GM12878 (cell line): ENCODE data around the gene PRKCE. TPM values are rescaled to one million over a fixed set of nuclear protein-coding genes. Genes with fewer than 3 reads are reported as not detected.

ENCODE experiments used
- ATAC-seq: fragments of 200-7000 bp; cut with Tn5 transposase; 3 replicates; pipeline ENCODE4 v1.9.1; 2020; ENCODE audit warnings: mild to moderate bottlenecking, moderate library complexity
- BruUV-seq: library from RNA; stranded (reverse); fragments of 400-500 nt; replicated peaks from 2 replicates; lab custom pipeline; 2021; lab: Mats Ljungman, UMichigan
- CTCF ChIA-PET: fragments of 300-600 bp; sonication (Branson Sonifier 250); formaldehyde crosslinking; extraction: SDS; loops from one replicate; lab custom pipeline; 2021; ENCODE audit warnings: inconsistent platforms; lab: Yijun Ruan, JAX
- POLR2A ChIA-PET: fragments of 350-600 bp; formaldehyde crosslinking; extraction: SDS; loops from one replicate; lab custom pipeline; 2021; ENCODE audit warnings: inconsistent platforms; lab: Charles Lee
- RAD21 ChIA-PET: fragments of 300-600 bp; sonication (Branson Sonifier 250); formaldehyde crosslinking; loops from one replicate; lab custom pipeline; 2023; ENCODE audit warnings: antibody characterized with exemption; ENCODE audit not compliant: unreplicated experiment; lab: Charles Lee
- SMC1A ChIA-PET: fragments of 300-600 bp; sonication (Branson Sonifier 250); formaldehyde crosslinking; loops from one replicate; lab custom pipeline; 2023; ENCODE audit not compliant: unreplicated experiment, uncharacterized antibody; lab: Charles Lee
- DNase-seq: peaks from one replicate; pipeline ENCODE4 v3.0.0-alpha.2; 2011; ENCODE audit warnings: low read depth, low spot score
- FAIRE-seq: peaks from 3 replicates; lab custom pipeline; 2011; peaks lifted over from hg19 to GRCh38; lab: Jason Lieb, UNC
- H2AFZ ChIP-seq: 2 replicates; pipeline ENCODE4 v1.6.0; 2011; ENCODE audit warnings: low read depth, low read length, control low read depth; ENCODE audit not compliant: control insufficient read depth
- H3K27ac ChIP-seq: 2 replicates; pipeline ENCODE4 v1.5.1; 2011; ENCODE audit warnings: control low read depth; ENCODE audit not compliant: control insufficient read depth, insufficient read depth
- H3K27me3 ChIP-seq, 2 experiments: replicated peaks in 1 of 2; 2 replicates each; pipeline versions ENCODE4 v1.6.0 to v1.6.1; 2011; ENCODE audit warnings: low read length in 1 of 2; ENCODE audit not compliant: control insufficient read depth in 2 of 2, insufficient read depth in 2 of 2
- H3K36me3 ChIP-seq, 2 experiments: 2 replicates each; pipeline ENCODE4 v1.5.1; 2011; ENCODE audit warnings: low read length in 1 of 2; ENCODE audit not compliant: control insufficient read depth in 2 of 2, insufficient read depth in 2 of 2
- H3K4me1 ChIP-seq: 2 replicates; pipeline ENCODE4 v1.6.1; 2011; ENCODE audit warnings: mild to moderate bottlenecking, low read length, moderate library complexity, mixed read lengths; ENCODE audit not compliant: control insufficient read depth, insufficient read depth
- H3K4me2 ChIP-seq: 2 replicates; pipeline ENCODE4 v1.6.0; 2011; ENCODE audit warnings: control low read depth; ENCODE audit not compliant: control insufficient read depth, insufficient read depth
- H3K4me3 ChIP-seq: fragments of 200-600 bp; sonication (generic); 2 replicates; pipeline ENCODE4 v1.5.1; 2016
- H3K79me2 ChIP-seq: 2 replicates; pipeline ENCODE4 v1.6.0; 2011; ENCODE audit warnings: low read length; ENCODE audit not compliant: control insufficient read depth, insufficient read depth
- H3K9ac ChIP-seq: 2 replicates; pipeline ENCODE4 v1.8.0; 2011; ENCODE audit warnings: low read length, control low read depth, mixed read lengths; ENCODE audit not compliant: control insufficient read depth, insufficient read depth
- H3K9me3 ChIP-seq: replicated peaks from 3 replicates; pipeline ENCODE4 v1.5.1; 2011; ENCODE audit warnings: mild to moderate bottlenecking, low read length; ENCODE audit not compliant: control insufficient read depth, insufficient read depth
- H4K20me1 ChIP-seq: 2 replicates; pipeline ENCODE4 v1.6.0; 2011; ENCODE audit not compliant: control insufficient read depth, insufficient read depth
- ASH2L ChIP-seq: fragments of 300-600, 200-600 bp; sonication (generic); IDR thresholded peaks from 2 replicates; pipeline ENCODE4 v1.6.1; 2017; ENCODE audit warnings: low read depth, mild to moderate bottlenecking, borderline replicate concordance
- CHD2 ChIP-seq: IDR thresholded peaks from 2 replicates; pipeline ENCODE4 v1.6.1; 2011; ENCODE audit warnings: low read depth, low read length, improper control_type of control experiment, borderline replicate concordance
- EP300 ChIP-seq, 2 experiments: fragments of 150-350 bp in 1 of 2; IDR thresholded peaks; 2 replicates each; pipeline ENCODE4 v1.6.1; 2011 to 2012; ENCODE audit warnings: low read depth in 2 of 2, low read length in 2 of 2, borderline replicate concordance in 1 of 2, improper control_type of control experiment in 1 of 2, inconsistent platforms in 1 of 2; ENCODE audit not compliant: control insufficient read depth in 1 of 2
- IKZF1 ChIP-seq: fragments of 450-650 bp; conservative IDR thresholded peaks from 2 replicates; pipeline ENCODE4 v1.6.1; 2017; ENCODE audit warnings: antibody characterized with exemption, mild to moderate bottlenecking
- IKZF2 ChIP-seq, 2 experiments: fragments of 450-650 bp; IDR thresholded peaks; 2 replicates each; pipeline ENCODE4 v1.6.1; 2017; ENCODE audit warnings: mild to moderate bottlenecking in 2 of 2, moderate library complexity in 2 of 2
- LARP7 ChIP-seq: fragments of 450-650 bp; IDR thresholded peaks from 2 replicates; pipeline ENCODE4 v1.6.1; 2017; ENCODE audit warnings: mild to moderate bottlenecking
- MEF2B ChIP-seq: fragments of 450-650 bp; IDR thresholded peaks from 2 replicates; pipeline ENCODE4 v1.6.1; 2018; ENCODE audit warnings: mild to moderate bottlenecking, moderate library complexity; ENCODE audit not compliant: partially characterized antibody, poor library complexity, severe bottlenecking
- NBN ChIP-seq: fragments of 450-650 bp; IDR thresholded peaks from 2 replicates; pipeline ENCODE4 v1.6.1; 2016
- NR2F1 ChIP-seq: fragments of 450-650 bp; conservative IDR thresholded peaks from 2 replicates; pipeline ENCODE4 v1.6.1; 2017; ENCODE audit warnings: mild to moderate bottlenecking
- TARDBP ChIP-seq: IDR thresholded peaks from 2 replicates; pipeline ENCODE4 v1.6.1; 2016; ENCODE audit warnings: borderline replicate concordance
- TCF7 ChIP-seq: IDR thresholded peaks from 2 replicates; pipeline ENCODE4 v1.6.1; 2014; ENCODE audit warnings: antibody characterized with exemption, borderline replicate concordance
- WRNIP1 ChIP-seq: IDR thresholded peaks from 2 replicates; pipeline ENCODE4 v1.6.1; 2011; ENCODE audit warnings: low read depth, low read length, improper control_type of control experiment, borderline replicate concordance
- ZNF384 ChIP-seq: IDR thresholded peaks from 2 replicates; pipeline ENCODE4 v1.6.1; 2012; ENCODE audit warnings: low read depth, mild to moderate bottlenecking, low read length, improper control_type of control experiment, borderline replicate concordance
- WGBS: methylation state at CpG from one replicate; pipeline ENCODE4 v1.1.6; 2016; ENCODE audit warnings: low lambda C conversion rate; ENCODE audit not compliant: insufficient replicate concordance, insufficient coverage; ENCODE audit errors: missing lambda C conversion rate; 5-methylcytosine and 5-hydroxymethylcytosine counted together
- in situ Hi-C: fragments of 300-500 bp; cut with MboI; formaldehyde crosslinking; loops from 9 replicates; pipeline ENCODE4 v1.14.3; 2018; ENCODE audit warnings: mixed read lengths
- intact Hi-C: fragments of 100-400 bp; cut with micrococcal nuclease; formaldehyde crosslinking; loops from one replicate; pipeline ENCODE4 v1.14.2; 2022; ENCODE audit not compliant: unreplicated experiment
- polyA plus RNA-seq, 11 experiments: library from polyadenylated mRNA; depleted of rRNA in 4 of 11; unstranded in 6 of 11; stranded (reverse) in 5 of 11; fragments of >200 nt; fragmentation: Nextera tagmentation in 4 of 11; fragmentation: Illumina TruSeq in 1 of 11; extraction: Ambion mirVana in 4 of 11; extraction: Trizol in 1 of 11; gene quantifications; 1 replicate in 1 of 11; 2 replicates in 10 of 11; pipeline versions ENCODE4 v1.2.1 to v1.2.3, GENCODE V29; 2011 to 2016; ENCODE audit warnings: inconsistent platforms in 2 of 11, missing spikeins in 2 of 11, low read depth in 1 of 11
- total RNA-seq, 4 experiments: library from RNA; depleted of rRNA in 3 of 4; stranded (reverse); fragments of >200 nt in 3 of 4; fragmentation: Illumina TruSeq in 1 of 4; extraction: Trizol in 1 of 4; gene quantifications; 2 replicates each; pipeline versions ENCODE4 v1.2.1 to v1.2.3, GENCODE V29; 2013 to 2021
- TF ChIP-seq, protein P1 (sequence below): IDR thresholded peaks from 2 replicates; pipeline ENCODE4 v1.6.1; 2011; ENCODE audit warnings: low read depth, low read length, improper control_type of control experiment, borderline replicate concordance

PRKCE gene
- total and polyA plus RNA-seq, 10 of the 15 experiments (the other 5 are each of a cell fraction or from before 2014, with no cell fraction given): 2.6 to 28.2 (median 11.3) TPM

GRCh38 chr2:46177461-46178089, 526.1 kb downstream of the PRKCE start:
- H4K20me1 ChIP-seq: no peaks in the 10 kb centered on the region
- H3K4me1 ChIP-seq: no peaks in the 10 kb centered on the region
- H3K4me3 ChIP-seq: no peak overlapping the region
- intact Hi-C loops (no loop called here), in situ Hi-C loops (no loop called here)
- H3K4me2 ChIP-seq: no peak overlapping the region
- ChIA-PET POLR2A (no interaction called here), CTCF (interaction anchor here (0.8 to 1.2 kb wide), 2 partner anchors 9 to 184 kb away, joined by 4 to 5 read pairs; no protein-coding TSS in a partner anchor), SMC1A (interaction anchor here (0.8 to 1.4 kb wide), 4 partner anchors 40 to 115 kb away, joined by 3 to 5 read pairs (median 4); no protein-coding TSS in a partner anchor), RAD21 (interaction anchor here (0.9 to 1.2 kb wide), 2 partner anchors 13 to 115 kb away, joined by 3 read pairs; no protein-coding TSS in a partner anchor)
- no peak overlapping the region for H3K27ac ChIP-seq
- no peaks in the 10 kb centered on the region for H3K36me3 ChIP-seq
- TF ChIP-seq, protein P1, sequence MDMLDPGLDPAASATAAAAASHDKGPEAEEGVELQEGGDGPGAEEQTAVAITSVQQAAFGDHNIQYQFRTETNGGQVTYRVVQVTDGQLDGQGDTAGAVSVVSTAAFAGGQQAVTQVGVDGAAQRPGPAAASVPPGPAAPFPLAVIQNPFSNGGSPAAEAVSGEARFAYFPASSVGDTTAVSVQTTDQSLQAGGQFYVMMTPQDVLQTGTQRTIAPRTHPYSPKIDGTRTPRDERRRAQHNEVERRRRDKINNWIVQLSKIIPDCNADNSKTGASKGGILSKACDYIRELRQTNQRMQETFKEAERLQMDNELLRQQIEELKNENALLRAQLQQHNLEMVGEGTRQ: no peak
- 0 out of 2 replicates have a peak, but pooled peaks have one; percentile 12 for TF ChIP-seq NR2F1
- no peaks in the 10 kb centered on the region for H3K79me2 ChIP-seq
- DNase-seq (no peak), FAIRE-seq (no peak), ATAC-seq (no peak)
- H3K9ac ChIP-seq: no peak overlapping the region
- no peak overlapping the region for H2AFZ ChIP-seq
- H3K27me3 ChIP-seq: no peaks in the 10 kb centered on the region
- BruUV-seq: no TSS peak
- 83% methylated on average over 6 of the region's 6 CpGs for WGBS
- no peaks in the 10 kb centered on the region for H3K9me3 ChIP-seq

DNA sequence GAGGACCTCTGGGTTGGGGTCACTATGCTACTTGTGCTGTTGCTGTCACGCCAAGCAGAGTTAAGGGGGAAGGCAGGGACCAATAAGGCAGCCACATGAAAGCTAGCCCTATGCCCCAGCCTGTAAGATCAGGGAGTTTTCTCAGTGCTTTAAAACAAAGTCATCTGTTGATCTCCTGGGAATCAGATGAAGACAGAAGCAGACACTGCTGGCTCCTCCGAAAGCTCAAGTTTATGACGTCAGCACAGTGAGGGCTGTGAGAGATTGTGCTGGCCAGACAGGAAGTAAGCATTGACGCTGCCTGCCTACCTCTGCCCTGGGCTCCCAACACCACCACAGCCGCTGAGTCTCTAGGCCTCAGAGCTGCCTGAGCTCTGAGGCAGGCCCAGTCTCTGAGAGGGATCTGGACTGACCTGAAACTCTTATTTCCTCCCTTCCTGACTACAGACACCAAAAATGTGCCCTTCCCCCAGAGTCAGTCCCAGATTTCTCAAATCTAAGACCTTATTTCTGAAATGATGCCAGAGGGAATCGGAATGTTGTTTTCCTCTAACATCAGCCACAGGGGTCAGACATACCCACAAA, 527.7 kb downstream of the PRKCE start:
- DNase-seq (peak; percentile 33), ATAC-seq (peak; percentile 96), FAIRE-seq (no peak)
- in situ Hi-C loops: no loop called here
- 51% methylated on average over 6 of the region's 6 CpGs for WGBS
- Histone ChIP-seq H3K9ac (no peak overlapping the region), H3K79me2 (no peaks in the 10 kb centered on the region), H3K27me3 (no peaks in the 10 kb centered on the region), H2AFZ (peak overlapping the region; percentile 21), H3K36me3 (no peaks in the 10 kb centered on the region), H3K9me3 (no peaks in the 10 kb centered on the region), H3K4me3 (no peak overlapping the region), H3K4me1 (no peaks in the 10 kb centered on the region), H4K20me1 (no peaks in the 10 kb centered on the region), H3K4me2 (no peak overlapping the region), H3K27ac (no peak overlapping the region)
- SMC1A ChIA-PET: interaction anchor here (0.6 to 1.9 kb wide), 6 partner anchors 9 to 185 kb away, joined by 3 to 9 read pairs (median 4); no protein-coding TSS in a partner anchor
- RAD21 ChIA-PET: interaction anchor here (0.8 to 1.5 kb wide), 7 partner anchors 8 to 116 kb away, joined by 3 to 7 read pairs (median 4); no protein-coding TSS in a partner anchor
- CTCF ChIA-PET: interaction anchor here (1.0 kb wide), 2 partner anchors 88 to 96 kb away, joined by 3 to 4 read pairs; no protein-coding TSS in a partner anchor
- no TSS peak for BruUV-seq
- POLR2A ChIA-PET: interaction anchor here (0.7 kb wide), 1 partner anchor 22 kb away, joined by 3 read pairs; no protein-coding TSS in a partner anchor
- intact Hi-C loops: no loop called here
- TF ChIP-seq WRNIP1 (no peak), TCF7 (no peak), ZNF384 (no peak), LARP7 (no peak), TARDBP (no peak), CHD2 (0 out of 2 replicates have a peak, but pooled peaks have one; percentile 27), NBN (peak; percentile 64), EP300 (IDR thresholded peaks at IDR 0.05; ENCODE audit: borderline replicate concordance in 1 of 2, control insufficient read depth in 1 of 2, low read depth in 2 of 2, low read length in 2 of 2) (peak in 1 of 2 experiments; percentile 19; a peak in 2 of 4 replicates), IKZF1 (no peak), IKZF2 (IDR thresholded peaks at IDR 0.05) (peak in 1 of 2 experiments; percentile 36; a peak in 1 of 4 replicates), ASH2L (no peak), MEF2B (peak; percentile 77)
